Smooth muscle cell (in vitro differentiated cells): Measurements from ENCODE around the gene ACOXL. TPM values are rescaled to one million over a fixed set of nuclear protein-coding genes. Genes with fewer than 3 reads are reported as not detected.
"Not testable (repeated sequence)": the region's sequence is repeated elsewhere in the genome, so short reads cannot be mapped to it uniquely, and the experiment has no call there.

ENCODE experiments used
- DNase-seq: peaks from one replicate; lab custom pipeline; 2025; ENCODE audit not compliant: unreplicated experiment; lab: John Stamatoyannopoulos, UW
- H2AFZ ChIP-seq: fragments of 200-600 bp; sonication (generic); 2 replicates; pipeline ENCODE4 v1.6.0; 2016; ENCODE audit warnings: antibody characterized with exemption, low read depth, mild to moderate bottlenecking
- H3F3A ChIP-seq: fragments of 200-600 bp; sonication (generic); 2 replicates; pipeline ENCODE4 v1.6.0; 2017; ENCODE audit warnings: antibody characterized with exemption, low read depth
- H3K27ac ChIP-seq: fragments of 200-600 bp; sonication (generic); 2 replicates; pipeline ENCODE4 v1.5.1; 2016; ENCODE audit warnings: low read depth, mild to moderate bottlenecking
- H3K27me3 ChIP-seq: fragments of 200-600 bp; sonication (generic); 2 replicates; pipeline ENCODE4 v1.6.1; 2016; ENCODE audit warnings: low read depth, mild to moderate bottlenecking
- H3K36me3 ChIP-seq: fragments of 200-600 bp; sonication (generic); 2 replicates; pipeline ENCODE4 v1.5.1; 2016; ENCODE audit warnings: low read depth
- H3K4me1 ChIP-seq: fragments of 200-600 bp; sonication (generic); 2 replicates; pipeline ENCODE4 v1.5.1; 2016; ENCODE audit warnings: low read depth
- H3K4me2 ChIP-seq: fragments of 200-600 bp; sonication (generic); 2 replicates; pipeline ENCODE4 v1.6.0; 2016; ENCODE audit warnings: mild to moderate bottlenecking
- H3K4me3 ChIP-seq: fragments of 200-600 bp; sonication (generic); 2 replicates; pipeline ENCODE4 v1.5.1; 2016; ENCODE audit warnings: mild to moderate bottlenecking
- H3K79me2 ChIP-seq: fragments of 200-600 bp; sonication (generic); 2 replicates; pipeline ENCODE4 v1.6.0; 2016; ENCODE audit warnings: low read depth, mild to moderate bottlenecking
- H3K9ac ChIP-seq: fragments of 200-600 bp; sonication (generic); 2 replicates; pipeline ENCODE4 v1.6.0; 2016; ENCODE audit warnings: low read depth
- H3K9me3 ChIP-seq: fragments of 200-600 bp; sonication (generic); replicated peaks from 2 replicates; pipeline ENCODE4 v1.5.1; 2016; ENCODE audit warnings: low read depth
- H4K20me1 ChIP-seq: fragments of 200-600 bp; sonication (generic); 2 replicates; pipeline ENCODE4 v1.6.0; 2016; ENCODE audit warnings: low read depth
- CTCF ChIP-seq: fragments of 200-600 bp; sonication (generic); IDR thresholded peaks from 2 replicates; pipeline ENCODE4 v1.5.1; 2017; ENCODE audit warnings: borderline replicate concordance, mild to moderate bottlenecking, antibody characterized with exemption; ENCODE audit not compliant: insufficient read depth, poor library complexity, severe bottlenecking
- WGBS: methylation state at CpG from one replicate; pipeline ENCODE4 v1.1.7; 2016; ENCODE audit warnings: low lambda C conversion rate; 5-methylcytosine and 5-hydroxymethylcytosine counted together
- polyA plus RNA-seq: library from polyadenylated mRNA; unstranded; fragments of >200 nt; fragmentation: Nextera tagmentation; extraction: Ambion mirVana; gene quantifications from 2 replicates; pipeline ENCODE4 v1.2.1, GENCODE V29; 2016
- total RNA-seq: library from RNA; depleted of rRNA; stranded (reverse); fragments of >200 nt; gene quantifications from 2 replicates; pipeline ENCODE4 v1.2.3, GENCODE V29; 2014

The ACOXL gene
- total and polyA plus RNA-seq, 2 experiments from 2014 or later: not detected

GRCh38 chr2:111042261-111042660 is 309.9 kb downstream of the ACOXL start:
- Histone ChIP-seq H3K27ac (no peak overlapping the region), H3K4me2 (no peak overlapping the region), H3F3A (no peaks in the 10 kb centered on the region), H3K9ac (no peak overlapping the region), H3K79me2 (no peaks in the 10 kb centered on the region), H2AFZ (no peak overlapping the region), H4K20me1 (no peaks in the 10 kb centered on the region), H3K36me3 (no peaks in the 10 kb centered on the region), H3K27me3 (peaks cover 27% of the 10 kb centered on the region), H3K4me3 (no peak overlapping the region), H3K4me1 (no peaks in the 10 kb centered on the region), H3K9me3 (no peaks in the 10 kb centered on the region)
- WGBS: 87% methylated on average over 6 of the region's 6 CpGs
- DNase-seq: no peak
- no peak for TF ChIP-seq CTCF

- peaks cover 21% of the 10 kb centered on the region for H3K27me3 ChIP-seq
- TF ChIP-seq CTCF: no peak
- WGBS: 87% methylated on average over 20 of the region's 20 CpGs
- no peaks in the 10 kb centered on the region for H3K36me3 ChIP-seq
- no peaks in the 10 kb centered on the region for H3K9me3 ChIP-seq
- no peak overlapping the region for H3K4me2 ChIP-seq
- no peaks in the 10 kb centered on the region for H3K79me2 ChIP-seq
- H4K20me1 ChIP-seq: no peaks in the 10 kb centered on the region
- H3K4me3 ChIP-seq: no peak overlapping the region
- H2AFZ ChIP-seq: no peak overlapping the region
- DNase-seq: no peak
- no peak overlapping the region for H3K9ac ChIP-seq
- no peak overlapping the region for H3K27ac ChIP-seq
- no peaks in the 10 kb centered on the region for H3K4me1 ChIP-seq
- H3F3A ChIP-seq: no peaks in the 10 kb centered on the region
Measured at GRCh38 chr2:111042772-111043771, 310.7 kb downstream of the ACOXL start.

- no peak overlapping the region for H3K4me2 ChIP-seq
- no peak overlapping the region for H2AFZ ChIP-seq
- peaks cover 15% of the 10 kb centered on the region for H3K27me3 ChIP-seq
- no peak overlapping the region for H3K9ac ChIP-seq
- H3K9me3 ChIP-seq: no peaks in the 10 kb centered on the region
- no peaks in the 10 kb centered on the region for H3K79me2 ChIP-seq
- WGBS: 83% methylated on average over 4 of the region's 4 CpGs
- H3F3A ChIP-seq: no peaks in the 10 kb centered on the region
- DNase-seq: no peak
- TF ChIP-seq CTCF: no peak
- no peak overlapping the region for H3K4me3 ChIP-seq
- no peaks in the 10 kb centered on the region for H3K4me1 ChIP-seq
- H3K27ac ChIP-seq: no peak overlapping the region
- no peaks in the 10 kb centered on the region for H3K36me3 ChIP-seq
- H4K20me1 ChIP-seq: no peaks in the 10 kb centered on the region
Measured at GRCh38 chr2:111044066-111044465, 311.7 kb downstream of the ACOXL start.

GRCh38 chr2:111045236-111045635 is 312.9 kb downstream of the ACOXL start:
- not testable (repeated sequence) for H3K27ac ChIP-seq, H3K9me3 ChIP-seq, H2AFZ ChIP-seq, H3F3A ChIP-seq, H3K36me3 ChIP-seq, H3K4me3 ChIP-seq, H3K9ac ChIP-seq, H4K20me1 ChIP-seq, H3K4me1 ChIP-seq, H3K4me2 ChIP-seq, DNase-seq, H3K79me2 ChIP-seq
- peaks cover 15% of the 10 kb centered on the region for H3K27me3 ChIP-seq
- WGBS: 91% methylated on average over 6 of the region's 6 CpGs
